Activated T-helper 17 cell treated with anti-CD3 and anti-CD28 coated beads, Interleukin-2, amount 50 U/mL, for 72 hours (primary cell): ENCODE data around the gene MAML3. TPM values are rescaled to one million over a fixed set of nuclear protein-coding genes. Genes with fewer than 3 reads are reported as not detected.

ENCODE experiments used
- ATAC-seq: fragments of 150-1000 bp; cut with Tn5 transposase; replicated peaks from 2 replicates; pipeline ENCODE4 v1.10.0; 2021; ENCODE audit warnings: mild to moderate bottlenecking, moderate library complexity
- H3K27ac Mint-ChIP-seq: one replicate; pipeline ENCODE4 v1.8.0; 2022; ENCODE audit warnings: mixed read lengths
- H3K27me3 Mint-ChIP-seq: one replicate; pipeline ENCODE4 v1.8.0; 2022; ENCODE audit warnings: mixed read lengths
- H3K36me3 Mint-ChIP-seq: one replicate; pipeline ENCODE4 v1.8.0; 2022; ENCODE audit warnings: low read depth, mild to moderate bottlenecking, mixed read lengths
- H3K4me1 Mint-ChIP-seq: one replicate; pipeline ENCODE4 v1.8.0; 2022; ENCODE audit warnings: mixed read lengths
- H3K4me3 Mint-ChIP-seq: one replicate; pipeline ENCODE4 v1.8.0; 2022; ENCODE audit warnings: mild to moderate bottlenecking, mixed read lengths
- H3K9me3 Mint-ChIP-seq: one replicate; pipeline ENCODE4 v1.8.0; 2022; ENCODE audit warnings: mixed read lengths
- total RNA-seq, 2 donors: library from RNA; stranded (reverse); gene quantifications; one replicate each; pipeline ENCODE4 v1.2.3, GENCODE V29; 2022

Gene MAML3
- total RNA-seq, 2 donors from 2014 or later, result 0.98 to 1.3 TPM

DNA sequence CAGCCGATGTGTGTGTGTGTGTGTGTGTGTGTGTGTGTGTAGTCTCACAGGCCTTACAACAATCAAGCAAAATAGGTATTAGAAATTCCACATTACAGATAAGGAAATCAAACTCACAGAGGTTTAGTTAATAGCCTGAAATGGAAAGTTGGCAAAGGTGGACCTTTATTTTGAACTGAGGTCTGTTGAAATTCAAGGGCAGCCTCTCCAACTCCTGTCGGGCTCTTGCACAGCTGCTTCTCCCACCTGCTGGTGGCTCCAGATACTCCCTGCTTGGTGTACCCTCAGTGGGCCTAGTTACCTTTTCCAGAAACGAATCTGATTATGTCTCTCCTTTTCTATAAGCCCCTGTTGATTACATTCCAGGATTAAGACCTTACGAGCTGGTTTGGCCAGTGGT, 292.5 kb downstream of the MAML3 start:
- Mint-ChIP-seq H3K4me3 (no peak overlapping the region), H3K4me1 (peaks cover 21% of the 10 kb centered on the region), H3K27me3 (peaks cover 19% of the 10 kb centered on the region), H3K27ac (no peak overlapping the region), H3K9me3 (peaks cover 3% of the 10 kb centered on the region), H3K36me3 (no peaks in the 10 kb centered on the region)
- no peak for ATAC-seq

- Mint-ChIP-seq H3K4me3 (peak overlapping the region; percentile 38), H3K9me3 (peaks cover 3% of the 10 kb centered on the region), H3K4me1 (peaks cover 21% of the 10 kb centered on the region), H3K36me3 (no peaks in the 10 kb centered on the region), H3K27ac (peak overlapping the region; percentile 83), H3K27me3 (peaks cover 25% of the 10 kb centered on the region)
- peak; percentile 20 for ATAC-seq
These were observed 293.5 kb downstream of the MAML3 start for GRCh38 chr4:139860435-139861024.

DNA sequence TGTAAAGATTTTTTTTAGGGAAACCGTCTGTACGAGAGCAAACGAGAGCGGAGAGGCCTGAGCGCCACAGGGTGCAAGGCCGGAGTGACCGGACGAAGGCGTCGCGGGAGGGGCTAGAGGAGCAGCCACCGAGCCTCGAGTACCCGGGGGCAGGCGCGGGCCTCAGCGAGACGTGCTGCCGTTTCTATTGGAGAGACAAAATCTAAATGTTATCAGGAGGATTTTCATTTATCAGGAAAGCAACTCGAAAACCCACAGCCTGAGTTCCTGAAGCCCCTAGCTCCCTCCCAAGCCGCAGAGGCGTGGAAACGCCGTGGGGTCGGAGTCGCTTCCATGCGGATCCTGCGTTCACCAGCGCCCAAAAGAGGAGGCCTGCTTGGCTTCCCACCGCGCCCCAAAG, 294.1 kb downstream of the MAML3 start:
- no peak overlapping the region for H3K4me3 Mint-ChIP-seq
- peaks cover 25% of the 10 kb centered on the region for H3K27me3 Mint-ChIP-seq
- H3K9me3 Mint-ChIP-seq, result peaks cover 3% of the 10 kb centered on the region
- peaks cover 21% of the 10 kb centered on the region for H3K4me1 Mint-ChIP-seq
- ATAC-seq, result no peak
- no peaks in the 10 kb centered on the region for H3K36me3 Mint-ChIP-seq
- no peak overlapping the region for H3K27ac Mint-ChIP-seq

GRCh38 chr4:139858436-139859205, 295.4 kb downstream of the MAML3 start:
- Mint-ChIP-seq H3K9me3 (peaks cover 3% of the 10 kb centered on the region), H3K36me3 (no peaks in the 10 kb centered on the region), H3K27ac (peak overlapping the region; percentile 27), H3K4me3 (peak overlapping the region; percentile 37), H3K27me3 (peaks cover 25% of the 10 kb centered on the region), H3K4me1 (peaks cover 21% of the 10 kb centered on the region)
- peak; percentile 94 for ATAC-seq

DNA sequence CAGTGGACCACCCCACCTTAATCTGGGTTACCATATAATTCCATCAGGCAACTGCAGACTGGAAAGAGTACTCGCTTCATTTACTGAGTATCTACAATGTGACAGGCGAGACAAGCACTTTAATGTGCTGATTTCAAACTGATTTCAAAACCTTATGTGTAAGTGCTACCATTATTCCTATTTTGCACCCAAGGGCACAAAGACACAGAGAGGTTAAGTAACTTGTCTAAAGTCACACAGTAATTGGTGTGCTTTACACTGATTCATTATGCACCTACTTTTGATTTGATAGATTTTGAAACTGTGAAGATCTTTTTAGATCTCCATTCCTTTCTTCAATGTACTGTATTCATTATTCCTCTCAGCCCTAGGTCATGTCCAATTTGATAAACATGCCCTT, 296.0 kb downstream of the MAML3 start:
- Mint-ChIP-seq H3K4me1 (peaks cover 21% of the 10 kb centered on the region), H3K27ac (peak overlapping the region; percentile 27), H3K9me3 (peaks cover 3% of the 10 kb centered on the region), H3K4me3 (peak overlapping the region; percentile 37), H3K36me3 (no peaks in the 10 kb centered on the region), H3K27me3 (peaks cover 30% of the 10 kb centered on the region)
- ATAC-seq, result peak; percentile 11

- H3K4me1 Mint-ChIP-seq, result peaks cover 21% of the 10 kb centered on the region
- no peak for ATAC-seq
- no peaks in the 10 kb centered on the region for H3K36me3 Mint-ChIP-seq
- H3K27me3 Mint-ChIP-seq, result peaks cover 27% of the 10 kb centered on the region
- peaks cover 3% of the 10 kb centered on the region for H3K9me3 Mint-ChIP-seq
- no peak overlapping the region for H3K4me3 Mint-ChIP-seq
- peak overlapping the region; percentile 20 for H3K27ac Mint-ChIP-seq
These were observed 297.0 kb downstream of the MAML3 start for GRCh38 chr4:139857021-139857420.

DNA sequence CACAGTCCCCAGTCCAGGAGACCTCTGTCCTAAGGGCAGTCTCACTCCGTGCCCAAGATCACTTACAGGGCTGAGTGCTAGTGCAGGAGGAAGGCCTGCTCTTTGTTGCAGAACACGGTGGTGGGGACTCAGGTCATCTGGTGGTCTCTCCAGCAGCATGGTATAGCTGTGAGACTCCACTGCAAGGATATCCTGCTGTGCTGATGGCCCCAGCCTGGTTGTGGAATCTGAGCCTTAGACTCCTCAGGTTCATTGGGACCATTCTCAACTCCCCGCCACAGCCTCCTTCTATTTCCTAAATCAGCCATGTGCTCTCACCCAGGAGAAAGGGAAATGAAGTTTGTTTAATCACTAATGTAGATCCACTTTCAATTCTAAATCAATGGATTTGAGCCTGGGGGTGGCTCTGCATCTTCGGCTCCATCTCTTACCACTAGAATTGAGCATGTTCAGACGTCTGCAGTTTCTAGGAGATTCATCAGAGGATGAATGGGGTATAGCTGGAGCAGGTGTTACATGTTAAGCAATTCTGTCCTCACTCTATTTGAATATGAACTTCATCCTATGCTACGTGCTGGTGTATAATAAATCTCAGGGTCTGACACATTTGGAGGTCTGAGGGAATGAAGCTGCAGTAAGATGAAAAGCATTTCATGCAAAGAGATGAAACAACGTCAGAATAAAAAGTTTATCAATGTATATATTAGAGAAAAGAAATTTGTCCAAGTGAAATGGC, 299.1 kb downstream of the MAML3 start:
- H3K4me3 Mint-ChIP-seq, result no peak overlapping the region
- ATAC-seq, result no peak
- H3K4me1 Mint-ChIP-seq, result peaks cover 12% of the 10 kb centered on the region
- peaks cover 19% of the 10 kb centered on the region for H3K27me3 Mint-ChIP-seq
- no peaks in the 10 kb centered on the region for H3K36me3 Mint-ChIP-seq
- H3K9me3 Mint-ChIP-seq, result no peaks in the 10 kb centered on the region
- no peak overlapping the region for H3K27ac Mint-ChIP-seq

DNA sequence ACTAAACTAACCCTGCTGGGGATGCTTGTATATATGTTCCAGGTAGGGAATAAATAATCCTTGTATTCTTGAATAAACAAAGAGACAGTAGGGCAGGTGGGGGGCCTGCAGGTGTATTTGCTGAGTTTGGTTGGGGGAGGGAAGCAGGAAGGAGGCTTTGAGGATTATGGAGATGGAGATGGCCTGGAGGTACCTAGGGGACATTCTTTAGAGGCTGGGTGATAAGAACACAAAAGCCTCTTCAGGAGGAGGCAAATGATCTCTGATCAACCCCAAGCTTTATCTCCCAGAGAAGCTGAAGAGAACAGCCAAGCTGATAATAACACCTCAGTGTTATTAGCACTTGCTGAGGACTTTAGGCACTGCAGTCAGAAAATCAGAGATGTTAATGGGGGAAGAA, 300.7 kb downstream of the MAML3 start:
- Mint-ChIP-seq H3K4me1 (peaks cover 8% of the 10 kb centered on the region), H3K4me3 (no peak overlapping the region), H3K27me3 (peaks cover 27% of the 10 kb centered on the region), H3K36me3 (no peaks in the 10 kb centered on the region), H3K27ac (peak overlapping the region; percentile 39), H3K9me3 (no peaks in the 10 kb centered on the region)
- no peak for ATAC-seq

GRCh38 chr4:139852612-139853269, 301.2 kb downstream of the MAML3 start:
- Mint-ChIP-seq H3K27ac (peak overlapping the region; percentile 39), H3K36me3 (no peaks in the 10 kb centered on the region), H3K9me3 (no peaks in the 10 kb centered on the region), H3K4me3 (no peak overlapping the region), H3K27me3 (peaks cover 25% of the 10 kb centered on the region), H3K4me1 (peaks cover 2% of the 10 kb centered on the region)
- ATAC-seq, result peak; percentile 88

- H3K9me3 Mint-ChIP-seq, result no peaks in the 10 kb centered on the region
- no peaks in the 10 kb centered on the region for H3K36me3 Mint-ChIP-seq
- H3K27me3 Mint-ChIP-seq, result peaks cover 23% of the 10 kb centered on the region
- H3K4me3 Mint-ChIP-seq, result no peak overlapping the region
- ATAC-seq, result no peak
- H3K27ac Mint-ChIP-seq, result no peak overlapping the region
- H3K4me1 Mint-ChIP-seq, result no peaks in the 10 kb centered on the region
These were observed 302.3 kb downstream of the MAML3 start for GRCh38 chr4:139851639-139852038.

DNA sequence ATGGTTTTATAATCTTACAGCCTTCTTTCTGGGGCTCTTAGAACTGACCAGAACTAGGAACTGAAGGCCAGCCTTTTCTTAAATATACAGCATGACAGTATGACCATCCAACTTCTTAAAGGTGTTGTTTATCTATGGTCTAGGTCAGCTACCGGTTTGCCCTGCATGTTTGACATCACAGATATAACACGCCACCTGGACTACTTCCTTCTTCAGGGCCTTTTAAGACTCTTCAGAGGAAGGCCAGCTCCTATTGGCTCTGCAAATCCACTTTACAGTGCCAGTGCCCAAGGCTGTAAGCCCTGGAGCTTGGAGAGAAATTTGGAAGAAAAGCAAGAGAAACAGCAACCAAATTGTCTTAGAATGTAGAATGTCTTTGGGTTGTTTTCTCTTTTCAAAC, 302.9 kb downstream of the MAML3 start:
- ATAC-seq, result no peak
- peaks cover 20% of the 10 kb centered on the region for H3K27me3 Mint-ChIP-seq
- no peak overlapping the region for H3K27ac Mint-ChIP-seq
- no peaks in the 10 kb centered on the region for H3K4me1 Mint-ChIP-seq
- H3K4me3 Mint-ChIP-seq, result no peak overlapping the region
- no peaks in the 10 kb centered on the region for H3K9me3 Mint-ChIP-seq
- H3K36me3 Mint-ChIP-seq, result no peaks in the 10 kb centered on the region

- no peak for ATAC-seq
- H3K27ac Mint-ChIP-seq, result no peak overlapping the region
- no peak overlapping the region for H3K4me3 Mint-ChIP-seq
- H3K36me3 Mint-ChIP-seq, result no peaks in the 10 kb centered on the region
- H3K9me3 Mint-ChIP-seq, result no peaks in the 10 kb centered on the region
- H3K4me1 Mint-ChIP-seq, result no peaks in the 10 kb centered on the region
- H3K27me3 Mint-ChIP-seq, result peaks cover 20% of the 10 kb centered on the region
These were observed 304.8 kb downstream of the MAML3 start for GRCh38 chr4:139849219-139849618.

GRCh38 chr4:139848028-139848427, 306.0 kb downstream of the MAML3 start:
- H3K4me3 Mint-ChIP-seq, result no peak overlapping the region
- no peaks in the 10 kb centered on the region for H3K4me1 Mint-ChIP-seq
- H3K9me3 Mint-ChIP-seq, result no peaks in the 10 kb centered on the region
- no peaks in the 10 kb centered on the region for H3K36me3 Mint-ChIP-seq
- H3K27ac Mint-ChIP-seq, result no peak overlapping the region
- ATAC-seq, result no peak
- H3K27me3 Mint-ChIP-seq, result peaks cover 16% of the 10 kb centered on the region

- H3K4me3 Mint-ChIP-seq, result no peak overlapping the region
- no peaks in the 10 kb centered on the region for H3K4me1 Mint-ChIP-seq
- H3K27me3 Mint-ChIP-seq, result peaks cover 15% of the 10 kb centered on the region
- no peak overlapping the region for H3K27ac Mint-ChIP-seq
- no peak for ATAC-seq
- no peaks in the 10 kb centered on the region for H3K36me3 Mint-ChIP-seq
- H3K9me3 Mint-ChIP-seq, result no peaks in the 10 kb centered on the region
These were observed 306.4 kb downstream of the MAML3 start for GRCh38 chr4:139847602-139848001.
